ENCODE data around the gene MRPL51.

- TF ChIP-seq CHD2 (IDR thresholded peaks at IDR 0.05; ENCODE audit: low read length) = no peak
- TF ChIP-seq ATF3 (IDR thresholded peaks at IDR 0.05; ENCODE audit: insufficient read depth, low read depth, low read length) = no peak
- TF ChIP-seq GABPA (IDR thresholded peaks at IDR 0.05; ENCODE audit: borderline replicate concordance, insufficient read depth, low read length) = no peak
- TF ChIP-seq, protein P1, sequence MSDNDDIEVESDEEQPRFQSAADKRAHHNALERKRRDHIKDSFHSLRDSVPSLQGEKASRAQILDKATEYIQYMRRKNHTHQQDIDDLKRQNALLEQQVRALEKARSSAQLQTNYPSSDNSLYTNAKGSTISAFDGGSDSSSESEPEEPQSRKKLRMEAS (IDR thresholded peaks at IDR 0.05) = no peak
- TF ChIP-seq, protein P2, sequence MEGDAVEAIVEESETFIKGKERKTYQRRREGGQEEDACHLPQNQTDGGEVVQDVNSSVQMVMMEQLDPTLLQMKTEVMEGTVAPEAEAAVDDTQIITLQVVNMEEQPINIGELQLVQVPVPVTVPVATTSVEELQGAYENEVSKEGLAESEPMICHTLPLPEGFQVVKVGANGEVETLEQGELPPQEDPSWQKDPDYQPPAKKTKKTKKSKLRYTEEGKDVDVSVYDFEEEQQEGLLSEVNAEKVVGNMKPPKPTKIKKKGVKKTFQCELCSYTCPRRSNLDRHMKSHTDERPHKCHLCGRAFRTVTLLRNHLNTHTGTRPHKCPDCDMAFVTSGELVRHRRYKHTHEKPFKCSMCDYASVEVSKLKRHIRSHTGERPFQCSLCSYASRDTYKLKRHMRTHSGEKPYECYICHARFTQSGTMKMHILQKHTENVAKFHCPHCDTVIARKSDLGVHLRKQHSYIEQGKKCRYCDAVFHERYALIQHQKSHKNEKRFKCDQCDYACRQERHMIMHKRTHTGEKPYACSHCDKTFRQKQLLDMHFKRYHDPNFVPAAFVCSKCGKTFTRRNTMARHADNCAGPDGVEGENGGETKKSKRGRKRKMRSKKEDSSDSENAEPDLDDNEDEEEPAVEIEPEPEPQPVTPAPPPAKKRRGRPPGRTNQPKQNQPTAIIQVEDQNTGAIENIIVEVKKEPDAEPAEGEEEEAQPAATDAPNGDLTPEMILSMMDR (IDR thresholded peaks at IDR 0.05; ENCODE audit: control extremely low read depth in 1 of 3, insufficient read depth in 1 of 3, low read depth in 1 of 3, low read length in 3 of 3) = no peak
- TF ChIP-seq EGR1 (IDR thresholded peaks at IDR 0.05; ENCODE audit: borderline replicate concordance, low read depth, low read length) = no peak
These were observed 48.1 kb downstream of the MRPL51 start, which contains the start of gene CD27 for GRCh38 chr12:6444704-6445688.

Data from H1 (cell line).